Adipocyte (in vitro differentiated cells): ENCODE data around the gene MEF2C.

Experiments
- DNase-seq: peaks from one replicate; pipeline ENCODE4 v3.0.0-alpha.2; 2015; ENCODE audit warnings: low read depth
- H3K27me3 ChIP-seq: replicated peaks from 2 replicates; pipeline ENCODE4 v1.7.0; 2013; ENCODE audit warnings: mild to moderate bottlenecking, low read length, moderate library complexity; ENCODE audit not compliant: control insufficient read depth, insufficient read depth
- H3K36me3 ChIP-seq: 2 replicates; pipeline ENCODE4 v1.7.0; 2013; ENCODE audit warnings: low read length, mild to moderate bottlenecking, moderate library complexity; ENCODE audit not compliant: control insufficient read depth, insufficient read depth, severe bottlenecking
- H3K4me1 ChIP-seq: 2 replicates; pipeline ENCODE4 v1.7.0; 2013; ENCODE audit warnings: mild to moderate bottlenecking, low read length, moderate library complexity; ENCODE audit not compliant: control insufficient read depth, insufficient read depth
- H3K4me3 ChIP-seq: 2 replicates; pipeline ENCODE4 v1.7.0; 2013; ENCODE audit warnings: mild to moderate bottlenecking, low read length, moderate library complexity
- H3K9ac ChIP-seq: 2 replicates; pipeline ENCODE4 v1.7.0; 2013; ENCODE audit warnings: mild to moderate bottlenecking, low read length, moderate library complexity
- H3K9me3 ChIP-seq: 2 replicates; pipeline ENCODE4 v1.7.0; 2013; ENCODE audit warnings: mild to moderate bottlenecking, low read length, moderate library complexity; ENCODE audit not compliant: control insufficient read depth

The MEF2C gene

GRCh38 chr5:88729829-88730182 is 153.2 kb downstream of the MEF2C start:
- Histone ChIP-seq H3K36me3 (peaks cover 11% of the 10 kb centered on the region), H3K9ac (no peak overlapping the region), H3K27me3 (no peaks in the 10 kb centered on the region), H3K9me3 (no peaks in the 10 kb centered on the region), H3K4me3 (no peak overlapping the region), H3K4me1 (peaks cover 8% of the 10 kb centered on the region)
- DNase-seq = no peak

- H3K27me3 ChIP-seq = no peaks in the 10 kb centered on the region
- DNase-seq = peak; percentile 92
- no peak overlapping the region for H3K4me3 ChIP-seq
- H3K9ac ChIP-seq = no peak overlapping the region
- H3K36me3 ChIP-seq = peaks cover 11% of the 10 kb centered on the region
- H3K9me3 ChIP-seq = no peaks in the 10 kb centered on the region
- H3K4me1 ChIP-seq = peaks cover 8% of the 10 kb centered on the region
Measured at GRCh38 chr5:88729084-88729828, 153.7 kb downstream of the MEF2C start.

DNA sequence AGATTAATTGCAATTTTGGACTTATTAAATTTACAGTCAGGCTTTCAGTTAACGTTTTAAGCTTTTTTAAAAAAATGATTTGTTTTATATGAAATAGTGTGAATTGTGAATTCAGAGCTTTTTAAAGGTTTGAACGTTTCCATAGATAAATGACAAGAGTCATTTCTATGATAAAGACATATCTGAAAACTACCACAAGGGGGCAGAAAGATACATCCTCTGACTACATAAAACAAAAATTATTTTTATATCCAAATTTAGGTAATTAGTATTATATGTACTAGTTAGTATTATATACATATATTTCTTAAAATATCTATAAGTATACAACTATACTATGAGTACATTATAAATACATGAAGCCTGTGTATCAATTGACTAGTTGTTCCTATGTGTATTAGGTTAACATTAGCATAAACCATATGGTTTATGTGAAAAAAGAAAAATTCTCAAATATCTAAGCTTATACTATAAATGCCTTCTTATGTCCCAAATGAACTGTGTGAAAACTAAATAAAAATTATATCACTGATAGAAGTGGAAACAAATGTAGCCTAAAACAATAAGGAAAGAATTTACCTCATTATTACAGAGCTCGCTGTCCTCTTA is 155.2 kb downstream of the MEF2C start:
- H3K9me3 ChIP-seq = no peaks in the 10 kb centered on the region
- H3K27me3 ChIP-seq = no peaks in the 10 kb centered on the region
- DNase-seq = peak; percentile 81
- H3K4me3 ChIP-seq = no peak overlapping the region
- peaks cover 11% of the 10 kb centered on the region for H3K36me3 ChIP-seq
- no peak overlapping the region for H3K9ac ChIP-seq
- H3K4me1 ChIP-seq = peaks cover 8% of the 10 kb centered on the region

DNA sequence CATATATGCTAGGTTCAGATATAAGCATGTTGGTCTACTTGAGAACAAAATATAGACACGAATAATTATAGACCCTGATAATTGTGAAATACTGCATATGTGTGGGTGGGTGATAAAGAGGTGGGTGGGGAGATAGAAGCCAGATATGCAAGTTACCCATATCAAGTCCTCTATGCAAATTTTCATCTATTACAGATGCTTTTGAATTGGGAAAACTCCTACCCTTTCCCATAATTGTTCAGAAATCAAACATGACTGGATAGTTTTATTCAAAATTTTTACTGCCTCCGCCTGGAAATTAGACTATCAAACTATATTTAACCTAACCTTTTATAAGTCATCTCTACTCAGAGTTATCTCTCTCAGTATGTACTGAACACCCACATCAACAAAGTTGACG is 157.5 kb downstream of the MEF2C start:
- no peak for DNase-seq
- Histone ChIP-seq H3K4me1 (no peaks in the 10 kb centered on the region), H3K4me3 (no peak overlapping the region), H3K36me3 (peaks cover 25% of the 10 kb centered on the region), H3K9ac (no peak overlapping the region), H3K9me3 (no peaks in the 10 kb centered on the region), H3K27me3 (no peaks in the 10 kb centered on the region)

- Histone ChIP-seq H3K9ac (no peak overlapping the region), H3K27me3 (no peaks in the 10 kb centered on the region), H3K36me3 (peaks cover 25% of the 10 kb centered on the region), H3K9me3 (no peaks in the 10 kb centered on the region), H3K4me3 (no peak overlapping the region), H3K4me1 (no peaks in the 10 kb centered on the region)
- DNase-seq = peak; percentile 18
Measured at GRCh38 chr5:88724201-88724600, 158.8 kb downstream of the MEF2C start.

DNA sequence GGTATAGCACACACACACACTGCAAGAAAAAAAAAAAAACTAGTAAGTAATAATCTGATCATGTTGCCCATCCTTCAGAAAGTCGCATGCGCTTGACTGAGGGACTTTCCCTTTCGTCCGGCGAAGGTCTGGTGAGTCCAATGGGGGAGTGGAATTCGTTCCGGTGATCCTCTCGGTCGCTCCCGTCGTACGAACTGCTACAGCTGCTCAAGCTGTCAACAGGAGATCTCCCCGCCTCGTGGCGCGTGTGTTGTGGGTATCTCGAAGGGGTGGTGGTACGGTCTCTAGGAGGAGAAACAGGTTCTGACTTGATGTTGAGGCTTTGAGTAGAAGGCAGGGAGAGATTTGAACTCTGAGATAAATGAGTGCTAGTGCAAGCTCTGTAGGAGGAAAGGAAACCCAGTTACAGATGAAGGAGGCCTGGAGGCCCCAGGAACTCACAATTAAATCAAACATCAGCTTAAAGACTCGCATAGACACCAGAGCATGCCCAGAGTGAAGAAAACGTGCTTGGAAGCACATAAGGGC is 160.4 kb downstream of the MEF2C start:
- Histone ChIP-seq H3K9me3 (no peaks in the 10 kb centered on the region), H3K9ac (no peak overlapping the region), H3K36me3 (peaks cover 25% of the 10 kb centered on the region), H3K27me3 (no peaks in the 10 kb centered on the region), H3K4me3 (no peak overlapping the region), H3K4me1 (no peaks in the 10 kb centered on the region)
- no peak for DNase-seq

DNA sequence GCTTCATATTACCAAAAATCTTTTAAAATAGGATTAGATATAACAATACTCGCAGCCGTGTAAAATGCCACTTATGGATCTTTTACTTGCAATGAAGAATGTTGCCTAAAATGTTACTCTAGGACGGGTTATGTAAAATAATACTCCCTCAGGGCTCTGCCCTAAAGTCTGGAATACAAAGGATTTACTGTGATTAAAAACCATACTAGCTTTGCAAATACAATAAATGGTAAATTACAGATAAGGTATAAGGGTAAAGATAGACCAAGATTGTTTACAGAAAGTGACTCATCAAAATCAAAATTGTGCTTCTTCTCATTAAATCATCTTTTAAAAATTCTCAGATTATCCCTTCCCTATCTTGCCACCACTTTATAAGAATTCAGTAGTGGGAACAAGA is 163.6 kb downstream of the MEF2C start:
- H3K36me3 ChIP-seq = peaks cover 14% of the 10 kb centered on the region
- H3K4me1 ChIP-seq = no peaks in the 10 kb centered on the region
- H3K9ac ChIP-seq = no peak overlapping the region
- no peak overlapping the region for H3K4me3 ChIP-seq
- no peak for DNase-seq
- no peaks in the 10 kb centered on the region for H3K9me3 ChIP-seq
- no peaks in the 10 kb centered on the region for H3K27me3 ChIP-seq

GRCh38 chr5:88718736-88719135 is 164.2 kb downstream of the MEF2C start:
- peaks cover 14% of the 10 kb centered on the region for H3K36me3 ChIP-seq
- no peaks in the 10 kb centered on the region for H3K4me1 ChIP-seq
- H3K27me3 ChIP-seq = no peaks in the 10 kb centered on the region
- no peak for DNase-seq
- H3K4me3 ChIP-seq = no peak overlapping the region
- no peaks in the 10 kb centered on the region for H3K9me3 ChIP-seq
- H3K9ac ChIP-seq = no peak overlapping the region

DNA sequence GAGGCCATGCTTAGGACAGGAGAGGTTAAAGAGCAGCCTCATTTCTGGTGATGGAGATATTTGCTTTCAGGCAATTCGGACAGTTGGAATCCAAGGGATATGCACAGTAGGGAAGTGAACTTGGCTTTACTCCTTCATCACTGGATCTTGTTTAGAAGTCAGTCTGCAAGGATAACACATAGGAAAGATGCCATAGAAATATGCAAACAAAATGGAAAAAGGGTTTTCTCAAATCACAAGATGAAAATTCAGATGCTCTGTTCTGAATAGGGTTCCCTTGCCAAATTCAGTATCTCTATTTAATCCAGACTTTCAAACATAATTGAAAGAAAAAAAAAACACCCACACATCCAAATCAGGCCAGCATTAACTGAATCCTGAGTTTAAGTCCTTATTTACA is 166.9 kb downstream of the MEF2C start:
- Histone ChIP-seq H3K9ac (no peak overlapping the region), H3K36me3 (peaks cover 4% of the 10 kb centered on the region), H3K9me3 (no peaks in the 10 kb centered on the region), H3K4me1 (no peaks in the 10 kb centered on the region), H3K27me3 (no peaks in the 10 kb centered on the region), H3K4me3 (no peak overlapping the region)
- no peak for DNase-seq

GRCh38 chr5:88715503-88715902 is 167.5 kb downstream of the MEF2C start:
- Histone ChIP-seq H3K9ac (no peak overlapping the region), H3K9me3 (no peaks in the 10 kb centered on the region), H3K4me1 (no peaks in the 10 kb centered on the region), H3K27me3 (no peaks in the 10 kb centered on the region), H3K4me3 (no peak overlapping the region), H3K36me3 (no peaks in the 10 kb centered on the region)
- no peak for DNase-seq

- Histone ChIP-seq H3K9me3 (no peaks in the 10 kb centered on the region), H3K27me3 (no peaks in the 10 kb centered on the region), H3K9ac (no peak overlapping the region), H3K36me3 (no peaks in the 10 kb centered on the region), H3K4me3 (no peak overlapping the region), H3K4me1 (no peaks in the 10 kb centered on the region)
- no peak for DNase-seq
Measured at GRCh38 chr5:88713818-88714217, 169.2 kb downstream of the MEF2C start.
